ENCODE data around the gene USPL1.

- TF ChIP-seq ZNF274 (IDR thresholded peaks at IDR 0.05; ENCODE audit: low read depth, low read length) (no peak), YY1 (IDR thresholded peaks at IDR 0.05; ENCODE audit: insufficient read depth, insufficient read length) (no peak)
These were observed 6.9 kb downstream of the USPL1 start for GRCh38 chr13:30624630-30625029.
